HCT116 (cell line): Measurements from ENCODE around the gene ORAI2. TPM values are rescaled to one million over a fixed set of nuclear protein-coding genes. Genes with fewer than 3 reads are reported as not detected.
"Not testable (repeated sequence)": the region's sequence is repeated elsewhere in the genome, so short reads cannot be mapped to it uniquely, and the experiment has no call there.

Source experiments
- ATAC-seq: fragments of 200-7000 bp; cut with Tn5 transposase; 2 replicates; pipeline ENCODE4 v1.9.1; 2020; ENCODE audit warnings: mild to moderate bottlenecking, moderate library complexity
- BruUV-seq: library from RNA; stranded (reverse); fragments of 400-500 nt; replicated peaks from 2 replicates; lab custom pipeline; 2021; lab: Mats Ljungman, UMichigan
- CTCF ChIA-PET: fragments of 300-600 bp; sonication (Branson Sonifier 250); formaldehyde crosslinking; loops from one replicate; lab custom pipeline; 2021; ENCODE audit warnings: antibody characterized with exemption; lab: Charles Lee
- POLR2A ChIA-PET: fragments of 300-600, 350-600 bp; sonication (Branson Sonifier 250); formaldehyde crosslinking; loops from one replicate; lab custom pipeline; 2021; ENCODE audit warnings: antibody characterized with exemption; lab: Charles Lee
- RAD21 ChIA-PET, 2 experiments: fragments of 300-600 bp; sonication (Branson Sonifier 250); formaldehyde crosslinking; loops; one replicate each; lab custom pipeline; 2023; ENCODE audit warnings: low total read pairs in 2 of 2; ENCODE audit not compliant: uncharacterized antibody in 2 of 2, unreplicated experiment in 2 of 2, low non-redundant PET in 1 of 2; lab: Charles Lee
- DNase-seq: peaks from one replicate; pipeline ENCODE4 v3.0.0-alpha.2; 2010; ENCODE audit warnings: low read depth, low spot score
- H2AFZ ChIP-seq: fragments of 200-600 bp; shearing (Covaris generic), sonication (generic); 2 replicates; pipeline ENCODE4 v1.6.1; 2017; ENCODE audit warnings: low read depth, mixed run types, mixed read lengths, antibody characterized with exemption, low read length; ENCODE audit not compliant: poor library complexity, severe bottlenecking
- H3K27ac ChIP-seq: 2 replicates; pipeline ENCODE4 v1.5.1; 2012; ENCODE audit warnings: low read depth, low read length
- H3K27me3 ChIP-seq: fragments of 200-600 bp; sonication (generic); 2 replicates; pipeline ENCODE4 v1.6.1; 2016; ENCODE audit warnings: mixed run types, low read length, mixed read lengths; ENCODE audit not compliant: insufficient read depth
- H3K36me3 ChIP-seq, 2 experiments: fragments of 200-500 bp in 1 of 2; fragments of 200-600 bp in 1 of 2; sonication (Bioruptor generic) in 1 of 2; sonication (generic) in 1 of 2; 2 replicates each; pipeline versions ENCODE4 v1.5.1 to v1.6.1; 2014 to 2016; ENCODE audit warnings: low read length in 2 of 2, inconsistent platforms in 1 of 2, mixed read lengths in 1 of 2, mixed run types in 1 of 2; ENCODE audit not compliant: insufficient read depth in 2 of 2, control insufficient read depth in 1 of 2
- H3K4me1 ChIP-seq, 2 experiments: fragments of 200-600 bp in 1 of 2; sonication (generic) in 1 of 2; 2 replicates each; pipeline versions ENCODE4 v1.5.1 to v1.6.1; 2012 to 2017; ENCODE audit warnings: low read length in 2 of 2, inconsistent platforms in 1 of 2, mild to moderate bottlenecking in 1 of 2, mixed read lengths in 1 of 2, mixed run types in 1 of 2, moderate library complexity in 1 of 2; ENCODE audit not compliant: insufficient read depth in 2 of 2, control insufficient read depth in 1 of 2
- H3K4me2 ChIP-seq: fragments of 200-600 bp; sonication (generic); 2 replicates; pipeline ENCODE4 v1.6.1; 2017; ENCODE audit warnings: mixed run types, low read length, mixed read lengths
- H3K4me3 ChIP-seq, 2 experiments: fragments of 200-600 bp in 1 of 2; sonication (generic) in 1 of 2; replicated peaks in 1 of 2; 2 replicates each; pipeline ENCODE4 v1.5.1; 2011 to 2016; ENCODE audit warnings: low read length in 2 of 2, control low read depth in 1 of 2, low read depth in 1 of 2, mild to moderate bottlenecking in 1 of 2, mixed read lengths in 1 of 2, mixed run types in 1 of 2
- H3K79me2 ChIP-seq: fragments of 200-600 bp; sonication (generic); 2 replicates; pipeline ENCODE4 v1.6.1; 2017; ENCODE audit warnings: mild to moderate bottlenecking, mixed run types, low read length, moderate library complexity, mixed read lengths; ENCODE audit not compliant: insufficient read depth
- H3K9ac ChIP-seq: fragments of 200-600 bp; sonication (generic); 2 replicates; pipeline ENCODE4 v1.6.1; 2016; ENCODE audit warnings: low read length, mixed read lengths
- H3K9me2 ChIP-seq: fragments of 200-600 bp; sonication (generic), shearing (Covaris generic); 2 replicates; pipeline ENCODE4 v1.6.1; 2017; ENCODE audit warnings: mixed run types, mild to moderate bottlenecking, moderate library complexity; ENCODE audit not compliant: insufficient read depth
- H3K9me3 ChIP-seq, 2 experiments: fragments of 200-500 bp in 1 of 2; fragments of 200-600 bp in 1 of 2; sonication (Bioruptor generic) in 1 of 2; sonication (generic) in 1 of 2; 2 replicates each; pipeline ENCODE4 v1.6.1; 2014 to 2017; ENCODE audit warnings: low read length in 2 of 2, mixed read lengths in 2 of 2, inconsistent platforms in 1 of 2, low read depth in 1 of 2, mild to moderate bottlenecking in 1 of 2, mixed run types in 1 of 2, moderate library complexity in 1 of 2; ENCODE audit not compliant: control insufficient read depth in 1 of 2, insufficient read depth in 1 of 2
- H4K20me1 ChIP-seq: fragments of 200-600 bp; sonication (generic), shearing (Covaris generic); 2 replicates; pipeline ENCODE4 v1.6.1; 2017; ENCODE audit warnings: mixed run types, mild to moderate bottlenecking, moderate library complexity; ENCODE audit not compliant: insufficient read depth
- CTCF ChIP-seq, 3 experiments: fragments of 200-600 bp in 1 of 3; sonication (generic) in 1 of 3; IDR thresholded peaks in 2 of 3; conservative IDR thresholded peaks in 1 of 3; 2 replicates each; pipeline ENCODE4 v1.5.1; 2012 to 2017; ENCODE audit warnings: low read depth in 2 of 3, low read length in 2 of 3, antibody characterized with exemption in 1 of 3, borderline replicate concordance in 1 of 3, control low read depth in 1 of 3, mild to moderate bottlenecking in 1 of 3, mixed read lengths in 1 of 3, mixed run types in 1 of 3, moderate library complexity in 1 of 3; ENCODE audit not compliant: insufficient read depth in 1 of 3
- POLR2AphosphoS5 ChIP-seq: IDR thresholded peaks from 2 replicates; pipeline ENCODE4 v1.6.1; 2011; ENCODE audit warnings: mild to moderate bottlenecking, low read depth, low read length, moderate library complexity
- YY1 ChIP-seq: IDR thresholded peaks from 2 replicates; pipeline ENCODE4 v1.6.1; 2011; ENCODE audit warnings: low read length, low read depth, moderate library complexity, mild to moderate bottlenecking; ENCODE audit not compliant: insufficient replicate concordance; ENCODE audit errors: extremely low read depth
- intact Hi-C: fragments of 100-400 bp; cut with micrococcal nuclease; formaldehyde crosslinking; loops from 2 replicates; pipeline ENCODE4 v1.10.0; 2022
- total RNA-seq: library from RNA; stranded (reverse); gene quantifications from one replicate; pipeline ENCODE4 v1.2.1, GENCODE V29; 2021; ENCODE audit not compliant: unreplicated experiment

The ORAI2 gene
- total RNA-seq, 1 experiment from 2014 or later: 13.2 TPM

DNA sequence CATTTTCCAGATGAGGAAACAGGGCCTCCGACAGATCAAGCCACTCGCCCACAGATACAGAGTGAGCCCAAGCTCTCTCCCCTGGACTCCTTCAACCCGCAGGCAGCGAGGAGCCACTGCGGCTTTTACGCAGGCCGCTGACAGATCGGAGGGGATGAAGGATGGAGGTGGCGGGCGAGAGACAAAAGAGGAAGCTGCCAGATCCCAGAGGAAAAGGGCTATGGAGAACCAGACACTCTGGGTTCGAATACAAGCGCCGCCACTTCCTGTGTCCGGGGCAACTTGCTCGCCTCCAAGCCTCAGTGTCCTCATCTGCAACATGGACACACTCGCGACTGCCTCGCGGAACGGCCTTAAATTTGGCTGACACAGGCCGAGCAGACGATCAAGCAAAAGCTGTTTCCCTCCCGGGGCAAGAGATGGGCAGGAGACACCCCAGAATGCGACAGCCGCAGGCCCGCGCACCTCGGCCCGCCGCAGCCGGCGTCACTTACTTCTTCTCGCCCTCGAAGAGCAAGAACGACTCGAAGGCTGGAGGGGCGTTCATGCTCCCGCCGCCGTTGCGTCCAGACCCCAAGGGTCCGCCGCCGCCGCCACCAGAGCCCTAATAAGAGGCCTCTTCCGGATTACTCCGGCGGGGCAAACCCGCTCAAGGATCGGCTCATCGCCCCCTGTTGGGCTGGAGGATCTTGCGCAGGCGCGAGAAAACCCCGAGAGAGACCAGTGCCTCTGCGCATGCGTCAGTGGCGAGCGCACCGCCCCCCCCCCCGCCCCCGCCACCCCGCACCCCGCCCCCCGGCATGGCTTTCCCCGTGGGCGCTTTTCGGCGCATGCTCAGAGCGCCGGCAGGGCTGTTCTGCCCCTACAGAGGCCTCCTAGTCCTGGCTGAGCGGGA, 45.2 kb downstream of the ORAI2 start, which contains the start of gene POLR2J:
Gene POLR2J, minus strand, starts transcription at position 609 of the 895 bp plus-strand sequence. Its CDS starts 62 bp downstream, at position 547.
- H3K4me3 ChIP-seq: peak within 1 kb of the TSS; percentile 43 to 51; a peak in 3 of 4 replicates
- DNase-seq: peak; percentile 67
- H3K9me2 ChIP-seq, H3K4me1 ChIP-seq, H3K36me3 ChIP-seq, H3K9me3 ChIP-seq, CTCF ChIA-PET, H3K79me2 ChIP-seq, intact Hi-C loops, POLR2A ChIA-PET, H4K20me1 ChIP-seq, RAD21 ChIA-PET, H2AFZ ChIP-seq, H3K27me3 ChIP-seq, H3K27ac ChIP-seq: not testable (repeated sequence)
- 0 out of 2 replicates have a peak within 1 kb of the TSS, but pooled peaks have one; percentile 27 for H3K4me2 ChIP-seq
- TSS peak; percentile 79 for BruUV-seq
- H3K9ac ChIP-seq: peak within 1 kb of the TSS; percentile 51; the same call in 1 of the 2 replicates
- ATAC-seq: peak; percentile 89
- TF ChIP-seq CTCF (IDR thresholded peaks at IDR 0.05 in 2 of 3, conservative IDR thresholded peaks at IDR 0.05 in 1 of 3; ENCODE audit: borderline replicate concordance in 1 of 3, insufficient read depth in 1 of 3, low read depth in 2 of 3, low read length in 2 of 3): peak in 2 of 3 experiments; percentile 36 to 44; a peak in 4 of 6 replicates
- peak; percentile 57 for TF ChIP-seq POLR2AphosphoS5
- TF ChIP-seq YY1: peak; percentile 42

- BruUV-seq, RAD21 ChIA-PET, H2AFZ ChIP-seq, H3K27me3 ChIP-seq, H3K9ac ChIP-seq, H3K4me1 ChIP-seq, intact Hi-C loops, H3K9me2 ChIP-seq, H3K9me3 ChIP-seq, DNase-seq, H4K20me1 ChIP-seq, H3K4me2 ChIP-seq, H3K27ac ChIP-seq, H3K79me2 ChIP-seq, POLR2A ChIA-PET, CTCF ChIA-PET, H3K4me3 ChIP-seq, H3K36me3 ChIP-seq: not testable (repeated sequence)
- ATAC-seq: peak; percentile 30
These were observed 45.8 kb downstream of the ORAI2 start for GRCh38 chr7:102479209-102479584.
